Measurements from ENCODE around the gene CYP2C8. TPM values are rescaled to one million over a fixed set of nuclear protein-coding genes. Genes with fewer than 3 reads are reported as not detected.

The CYP2C8 gene
- total RNA-seq, 1 experiment from 2014 or later = 0.26 TPM

DNA sequence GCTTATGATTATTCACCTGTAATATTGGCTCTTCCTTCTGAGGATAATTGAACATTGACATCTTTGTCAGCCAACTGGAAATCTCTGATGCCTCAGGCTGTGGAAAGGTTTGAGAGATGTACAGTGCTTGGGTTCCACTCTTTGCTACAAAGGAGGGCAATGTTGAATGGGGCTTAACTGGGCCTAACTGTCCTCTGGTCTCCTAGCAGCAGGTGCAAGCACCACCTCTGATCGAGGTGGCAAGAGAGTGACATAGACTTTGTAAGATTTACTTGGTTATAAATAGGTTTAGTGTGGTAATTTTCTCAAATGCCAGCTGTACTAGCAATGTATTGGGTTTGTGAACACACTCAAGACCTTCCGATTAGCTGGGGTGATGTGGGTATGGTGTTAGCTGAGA lies 21.1 kb downstream of the CYP2C8 start:
- TF ChIP-seq, protein P1, sequence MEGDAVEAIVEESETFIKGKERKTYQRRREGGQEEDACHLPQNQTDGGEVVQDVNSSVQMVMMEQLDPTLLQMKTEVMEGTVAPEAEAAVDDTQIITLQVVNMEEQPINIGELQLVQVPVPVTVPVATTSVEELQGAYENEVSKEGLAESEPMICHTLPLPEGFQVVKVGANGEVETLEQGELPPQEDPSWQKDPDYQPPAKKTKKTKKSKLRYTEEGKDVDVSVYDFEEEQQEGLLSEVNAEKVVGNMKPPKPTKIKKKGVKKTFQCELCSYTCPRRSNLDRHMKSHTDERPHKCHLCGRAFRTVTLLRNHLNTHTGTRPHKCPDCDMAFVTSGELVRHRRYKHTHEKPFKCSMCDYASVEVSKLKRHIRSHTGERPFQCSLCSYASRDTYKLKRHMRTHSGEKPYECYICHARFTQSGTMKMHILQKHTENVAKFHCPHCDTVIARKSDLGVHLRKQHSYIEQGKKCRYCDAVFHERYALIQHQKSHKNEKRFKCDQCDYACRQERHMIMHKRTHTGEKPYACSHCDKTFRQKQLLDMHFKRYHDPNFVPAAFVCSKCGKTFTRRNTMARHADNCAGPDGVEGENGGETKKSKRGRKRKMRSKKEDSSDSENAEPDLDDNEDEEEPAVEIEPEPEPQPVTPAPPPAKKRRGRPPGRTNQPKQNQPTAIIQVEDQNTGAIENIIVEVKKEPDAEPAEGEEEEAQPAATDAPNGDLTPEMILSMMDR (conservative IDR thresholded peaks at IDR 0.05) = no peak
- H3K27ac ChIP-seq (ENCODE audit: insufficient read length, low read depth, low read length) = no peak overlapping the region
- H3K4me1 ChIP-seq (ENCODE audit: insufficient read depth, low read length) = no peaks in the 10 kb centered on the region; the same call in 1 of the 2 replicates
- no peaks in the 10 kb centered on the region for H3K79me1 ChIP-seq (ENCODE audit: insufficient read depth, low read depth, low read length, poor library complexity, severe bottlenecking)
- no peak overlapping the region for H3K23ac ChIP-seq (ENCODE audit: insufficient read length, low read depth, low read length)
- H3K9me3 ChIP-seq (ENCODE audit: control insufficient read depth, low read depth, low read length) = peaks cover 4% of the 10 kb centered on the region
- H3K27me3 ChIP-seq (ENCODE audit: insufficient read depth, low read length) = no peaks in the 10 kb centered on the region
- H3K9ac ChIP-seq (ENCODE audit: extremely low read depth, insufficient read length, low read length) = no peak overlapping the region
- no peak overlapping the region for H2AFZ ChIP-seq (ENCODE audit: low read length)
- no peak overlapping the region for H3K18ac ChIP-seq (ENCODE audit: insufficient read length, low read depth, low read length)
- no CpG with 5 or more reads among the region's 2 CpGs for WGBS (ENCODE audit: extremely low coverage, insufficient read length, low lambda C conversion rate)
- no peak overlapping the region for H2BK5ac ChIP-seq (ENCODE audit: insufficient read length, low read length)
- H3K36me3 Mint-ChIP-seq (ENCODE audit: insufficient read depth in 1 of 3, low read depth in 3 of 3) = peaks cover 0 to 2% (median 0%) of the 10 kb centered on the region in 3 experiments; a peak in 1 of 7 replicates
- H3K14ac ChIP-seq (ENCODE audit: insufficient read depth, low read length) = no peak overlapping the region
- DNase-seq = no peak
- no peak overlapping the region for H3K27ac Mint-ChIP-seq
- no peak overlapping the region for H2BK120ac ChIP-seq (ENCODE audit: low read depth, low read length, poor library complexity, severe bottlenecking)
- H3K56ac ChIP-seq (ENCODE audit: insufficient read length, low read depth, low read length) = no peak overlapping the region
- no peak overlapping the region for H2AK5ac ChIP-seq (ENCODE audit: insufficient read length, low read length)
- H3K4me2 ChIP-seq (ENCODE audit: insufficient read depth, insufficient read length, low read length) = no peak overlapping the region
- H4K20me1 ChIP-seq (ENCODE audit: control insufficient read depth, insufficient read depth, insufficient read length) = no peaks in the 10 kb centered on the region
- H2BK15ac ChIP-seq (ENCODE audit: low read depth, low read length) = no peak overlapping the region
- H3K23me2 ChIP-seq (ENCODE audit: insufficient read length, low read depth, low read length, poor library complexity, severe bottlenecking) = no peaks in the 10 kb centered on the region
- no peak overlapping the region for H3K4ac ChIP-seq (ENCODE audit: low read depth, low read length)
- no peak overlapping the region for H3T11ph ChIP-seq (ENCODE audit: low read length)
- H4K91ac ChIP-seq (ENCODE audit: insufficient read length, low read depth, low read length) = no peak overlapping the region
- H2BK12ac ChIP-seq (ENCODE audit: insufficient read length, low read depth, low read length) = no peak overlapping the region
- peaks cover 3 to 8% of the 10 kb centered on the region in 2 experiments; a peak in 3 of 5 replicates for H3K9me3 Mint-ChIP-seq
- no peak overlapping the region for H3K4me3 Mint-ChIP-seq
- no peak overlapping the region for H2BK20ac ChIP-seq (ENCODE audit: low read depth, low read length, poor library complexity, severe bottlenecking)
- peaks cover 0 to 3% of the 10 kb centered on the region in 2 experiments; a peak in 1 of 4 replicates for H3K4me1 Mint-ChIP-seq
- no peaks in the 10 kb centered on the region for H3K79me2 ChIP-seq (ENCODE audit: insufficient read depth, low read length)
- H4K8ac ChIP-seq (replicated peaks; ENCODE audit: insufficient read length, low read depth, low read length) = no peak overlapping the region
- H3K27me3 Mint-ChIP-seq (ENCODE audit: low read depth) = no peaks in the 10 kb centered on the region; the same call in 1 of the 2 replicates
- H4K5ac ChIP-seq (ENCODE audit: insufficient read length, low read depth, low read length) = no peak overlapping the region

All from H9 (cell line).